ENCODE measurements around the gene CTLA4. TPM values are rescaled to one million over a fixed set of nuclear protein-coding genes. Genes with fewer than 3 reads are reported as not detected.

The CTLA4 gene
- total RNA-seq, 1 donor from 2014 or later: not detected

GRCh38 chr2:203900253-203900652 is 32.7 kb downstream of the CTLA4 start:
- Histone ChIP-seq H3K27me3 (no peaks in the 10 kb centered on the region), H3K9me3 (peaks cover 12 to 17% of the 10 kb centered on the region in 2 donors), H3K27ac (no peak overlapping the region), H3K4me3 (no peak overlapping the region), H3K4me1 (peaks cover 0 to 4% of the 10 kb centered on the region in 2 donors), H3K36me3 (no peaks in the 10 kb centered on the region)
- TF ChIP-seq CTCF (IDR thresholded peaks at IDR 0.05): no peak
- intact Hi-C loops (cut with DNase I): no loop called here
- no peak for DNase-seq (ENCODE audit: low spot score in 2 of 2)

GRCh38 chr2:203904022-203904421 is 36.5 kb downstream of the CTLA4 start:
- Histone ChIP-seq H3K4me1 (peaks cover 2 to 7% of the 10 kb centered on the region in 2 donors), H3K4me3 (no peak overlapping the region), H3K9me3 (peaks cover 12 to 17% of the 10 kb centered on the region in 2 donors), H3K27ac (no peak overlapping the region), H3K27me3 (no peaks in the 10 kb centered on the region), H3K36me3 (no peaks in the 10 kb centered on the region)
- DNase-seq (ENCODE audit: low spot score in 2 of 2): no peak
- no peak for TF ChIP-seq CTCF (IDR thresholded peaks at IDR 0.05)
- intact Hi-C loops (cut with DNase I): no loop called here

GRCh38 chr2:203905656-203906055 is 38.1 kb downstream of the CTLA4 start:
- Histone ChIP-seq H3K27ac (no peak overlapping the region), H3K27me3 (no peaks in the 10 kb centered on the region), H3K4me1 (peaks cover 3 to 7% of the 10 kb centered on the region in 2 donors), H3K4me3 (no peak overlapping the region), H3K9me3 (peaks cover 12 to 17% of the 10 kb centered on the region in 2 donors), H3K36me3 (no peaks in the 10 kb centered on the region)
- no peak for TF ChIP-seq CTCF (IDR thresholded peaks at IDR 0.05)
- no peak for DNase-seq (ENCODE audit: low spot score in 2 of 2)
- intact Hi-C loops (cut with DNase I): no loop called here

GRCh38 chr2:203908066-203908796 is 40.7 kb downstream of the CTLA4 start:
- Histone ChIP-seq H3K4me1 (peaks cover 3 to 7% of the 10 kb centered on the region in 2 donors), H3K36me3 (no peaks in the 10 kb centered on the region), H3K27ac (peak overlapping the region in 1 of 2 donors; percentile 44), H3K4me3 (no peak overlapping the region), H3K9me3 (peaks cover 0 to under 1% of the 10 kb centered on the region in 2 donors), H3K27me3 (no peaks in the 10 kb centered on the region)
- intact Hi-C loops (cut with DNase I): no loop called here
- no peak for DNase-seq (ENCODE audit: low spot score in 2 of 2)
- TF ChIP-seq CTCF (IDR thresholded peaks at IDR 0.05): no peak

GRCh38 chr2:203908797-203909185 is 41.2 kb downstream of the CTLA4 start:
- no peak overlapping the region for H3K4me3 ChIP-seq
- intact Hi-C loops (cut with DNase I): no loop called here
- no peak for TF ChIP-seq CTCF (IDR thresholded peaks at IDR 0.05)
- no peaks in the 10 kb centered on the region for H3K27me3 ChIP-seq
- H3K36me3 ChIP-seq: no peaks in the 10 kb centered on the region
- no peaks in the 10 kb centered on the region for H3K9me3 ChIP-seq
- H3K27ac ChIP-seq: peak overlapping the region; percentile 44 to 47
- H3K4me1 ChIP-seq: peaks cover 3 to 7% of the 10 kb centered on the region in 2 donors
- DNase-seq (ENCODE audit: low spot score in 2 of 2): no peak
